GM23338 (cell line): ENCODE data around the gene CES2. TPM values are rescaled to one million over a fixed set of nuclear protein-coding genes. Genes with fewer than 3 reads are reported as not detected.

Experiments used
- ATAC-seq: fragments of 200-7000 bp; cut with Tn5 transposase; 3 replicates; pipeline ENCODE4 v1.9.1; 2020
- DNase-seq: peaks from one replicate; pipeline ENCODE4 v3.0.0-alpha.2; 2015; ENCODE audit warnings: low spot score
- H2AFZ ChIP-seq: fragments of 200-600 bp; sonication (generic); 2 replicates; pipeline ENCODE4 v1.8.0; 2016; ENCODE audit warnings: antibody characterized with exemption, mild to moderate bottlenecking, moderate library complexity
- H3F3A ChIP-seq: fragments of 200-600 bp; sonication (generic); replicated peaks from 2 replicates; pipeline ENCODE4 v1.8.0; 2017; ENCODE audit warnings: antibody characterized with exemption, mixed run types, low read depth
- H3K27ac ChIP-seq: fragments of 200-600 bp; sonication (generic); 2 replicates; pipeline ENCODE4 v1.6.1; 2016; ENCODE audit warnings: low read depth
- H3K27me3 ChIP-seq: fragments of 200-600 bp; sonication (generic); 2 replicates; pipeline ENCODE4 v1.8.0; 2016; ENCODE audit warnings: mild to moderate bottlenecking, mixed run types, moderate library complexity; ENCODE audit not compliant: insufficient read depth
- H3K36me3 ChIP-seq: fragments of 200-600 bp; sonication (generic); 2 replicates; pipeline ENCODE4 v1.8.0; 2016; ENCODE audit warnings: mild to moderate bottlenecking; ENCODE audit not compliant: insufficient read depth
- H3K4me1 ChIP-seq: fragments of 200-600 bp; sonication (generic); 2 replicates; pipeline ENCODE4 v1.8.0; 2016; ENCODE audit warnings: mild to moderate bottlenecking, moderate library complexity; ENCODE audit not compliant: insufficient read depth
- H3K4me2 ChIP-seq: fragments of 200-600 bp; sonication (generic); 2 replicates; pipeline ENCODE4 v1.7.1; 2017; ENCODE audit warnings: mixed run types
- H3K4me3 ChIP-seq: fragments of 200-600 bp; sonication (generic); 2 replicates; pipeline ENCODE4 v1.6.1; 2016; ENCODE audit warnings: mixed run types
- H3K79me2 ChIP-seq: fragments of 200-600 bp; sonication (generic); replicated peaks from 2 replicates; pipeline ENCODE4 v1.8.0; 2017; ENCODE audit warnings: mild to moderate bottlenecking; ENCODE audit not compliant: insufficient read depth
- H3K9me2 ChIP-seq: fragments of 200-600 bp; sonication (generic); 2 replicates; pipeline ENCODE4 v1.8.0; 2017; ENCODE audit not compliant: insufficient read depth
- H4K20me1 ChIP-seq: fragments of 200-600 bp; sonication (generic); replicated peaks from 2 replicates; pipeline ENCODE4 v1.8.0; 2017; ENCODE audit warnings: mild to moderate bottlenecking; ENCODE audit not compliant: insufficient read depth
- H3K27ac Mint-ChIP-seq: 2 replicates; pipeline ENCODE4 v1.8.0; 2020; ENCODE audit warnings: inconsistent platforms, mild to moderate bottlenecking, moderate library complexity, mixed read lengths
- H3K27me3 Mint-ChIP-seq: 3 replicates; pipeline ENCODE4 v1.8.0; 2022; ENCODE audit warnings: low read depth, mild to moderate bottlenecking, moderate library complexity, mixed read lengths, inconsistent platforms; ENCODE audit not compliant: insufficient read depth, poor library complexity
- H3K36me3 Mint-ChIP-seq: 3 replicates; pipeline ENCODE4 v1.8.0; 2021; ENCODE audit warnings: low read depth, mild to moderate bottlenecking, inconsistent platforms, moderate library complexity, mixed read lengths
- H3K4me1 Mint-ChIP-seq: 3 replicates; pipeline ENCODE4 v1.8.0; 2020; ENCODE audit warnings: mild to moderate bottlenecking, inconsistent platforms, mixed read lengths
- H3K4me3 Mint-ChIP-seq: 3 replicates; pipeline ENCODE4 v1.8.0; 2021; ENCODE audit warnings: moderate library complexity, mild to moderate bottlenecking, inconsistent platforms, mixed read lengths
- H3K9me3 Mint-ChIP-seq: 3 replicates; pipeline ENCODE4 v1.8.0; 2020; ENCODE audit warnings: moderate library complexity, mild to moderate bottlenecking, inconsistent platforms, mixed read lengths
- CREB1 ChIP-seq: fragments of 250-450 bp; sonication (Bioruptor Pico); IDR thresholded peaks from 2 replicates; pipeline ENCODE4 v1.5.0; 2020; ENCODE audit warnings: low read depth, mild to moderate bottlenecking, moderate library complexity
- EZH2 ChIP-seq: fragments of 200-600 bp; sonication (generic); IDR thresholded peaks from one replicate; pipeline ENCODE4 v1.8.0; 2017; ENCODE audit warnings: antibody characterized with exemption, mild to moderate bottlenecking, low read depth; ENCODE audit not compliant: unreplicated experiment
- EZH2phosphoT487 ChIP-seq: fragments of 200-600 bp; sonication (generic); IDR thresholded peaks from one replicate; pipeline ENCODE4 v1.8.1; 2018; ENCODE audit warnings: antibody characterized with exemption; ENCODE audit not compliant: unreplicated experiment
- JUNB ChIP-seq: IDR thresholded peaks from one replicate; pipeline ENCODE4 v1.6.1; 2016; ENCODE audit warnings: antibody characterized with exemption; ENCODE audit not compliant: unreplicated experiment
- POLR2AphosphoS5 ChIP-seq: IDR thresholded peaks from 2 replicates; pipeline ENCODE4 v1.6.1; 2016; ENCODE audit warnings: antibody characterized with exemption, low read depth
- STAT1 ChIP-seq: IDR thresholded peaks from one replicate; pipeline ENCODE4 v1.6.1; 2016; ENCODE audit warnings: antibody characterized with exemption; ENCODE audit not compliant: unreplicated experiment
- ZNF114 ChIP-seq: fragments of 250-450 bp; sonication (Bioruptor Pico); IDR thresholded peaks from 2 replicates; pipeline ENCODE4 v1.5.0; 2020; ENCODE audit warnings: mild to moderate bottlenecking, moderate library complexity
- ZNF331 ChIP-seq: fragments of 250-450 bp; sonication (Bioruptor Pico); IDR thresholded peaks from 2 replicates; pipeline ENCODE4 v1.5.0; 2020; ENCODE audit warnings: low read depth, mild to moderate bottlenecking, moderate library complexity
- polyA plus RNA-seq: library from polyadenylated mRNA; unstranded; fragments of >200 nt; fragmentation: Nextera tagmentation; extraction: Ambion mirVana; gene quantifications from 2 replicates; pipeline ENCODE4 v1.2.1, GENCODE V29; 2016
- total RNA-seq: library from RNA; depleted of rRNA; stranded (reverse); fragments of >200 nt; shearing (Covaris generic); gene quantifications from 2 replicates; pipeline ENCODE4 v1.2.3, GENCODE V29; 2014
- TF ChIP-seq, protein P1 (sequence below), 2 experiments: fragments of 200-600 bp in 1 of 2; sonication (generic) in 1 of 2; conservative IDR thresholded peaks; 2 replicates each; pipeline versions ENCODE4 v1.5.1 to v1.6.1; 2016 to 2017; ENCODE audit warnings: antibody characterized with exemption in 2 of 2, low read depth in 2 of 2, mild to moderate bottlenecking in 2 of 2, moderate library complexity in 1 of 2
- TF ChIP-seq, protein P2 (sequence below): fragments of 250-450 bp; sonication (Bioruptor Pico); IDR thresholded peaks from 2 replicates; pipeline ENCODE4 v1.5.0; 2020; ENCODE audit warnings: mild to moderate bottlenecking, moderate library complexity
- TF ChIP-seq, protein P3 (sequence below): IDR thresholded peaks from 2 replicates; pipeline ENCODE4 v1.6.1; 2016; ENCODE audit warnings: antibody characterized with exemption
- TF ChIP-seq, protein P4 (sequence below): IDR thresholded peaks from one replicate; pipeline ENCODE4 v1.6.1; 2018; ENCODE audit warnings: antibody characterized with exemption; ENCODE audit not compliant: unreplicated experiment

Gene CES2
- total and polyA plus RNA-seq, 2 experiments from 2014 or later, result 5.0 to 9.3 TPM

DNA sequence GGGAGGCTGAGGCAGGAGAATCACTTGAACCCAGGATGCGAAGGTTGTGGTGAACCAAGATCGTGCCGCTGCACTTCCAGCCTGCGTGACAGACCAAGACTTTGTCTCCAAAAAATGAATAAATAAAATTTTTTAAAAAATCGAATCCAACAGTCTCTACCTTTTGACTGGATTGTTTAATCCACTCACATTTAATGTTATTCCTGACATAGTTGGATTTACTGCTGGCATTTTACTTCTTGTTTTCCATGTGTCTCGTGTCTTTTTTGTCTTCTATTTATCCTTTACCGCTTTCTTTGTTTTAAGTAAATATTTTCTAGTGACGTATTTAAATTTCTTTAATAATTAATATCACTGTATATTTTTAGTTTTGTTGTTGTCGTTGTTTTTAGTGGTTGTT is 47.7 kb downstream of the CES2 start:
- H3K4me1 Mint-ChIP-seq, result no peaks in the 10 kb centered on the region
- H3K27ac ChIP-seq, result no peak overlapping the region
- no peak overlapping the region for H3K4me3 ChIP-seq
- no peaks in the 10 kb centered on the region for H3K9me3 Mint-ChIP-seq
- H3K36me3 Mint-ChIP-seq, result no peaks in the 10 kb centered on the region
- no peaks in the 10 kb centered on the region for H3F3A ChIP-seq
- peaks cover 2% of the 10 kb centered on the region for H3K27me3 Mint-ChIP-seq
- no peaks in the 10 kb centered on the region for H3K79me2 ChIP-seq
- H3K27ac Mint-ChIP-seq, result no peak overlapping the region
- ATAC-seq (no peak), DNase-seq (no peak)
- no peaks in the 10 kb centered on the region for H3K36me3 ChIP-seq
- no peaks in the 10 kb centered on the region for H3K4me1 ChIP-seq
- TF ChIP-seq, protein P1, sequence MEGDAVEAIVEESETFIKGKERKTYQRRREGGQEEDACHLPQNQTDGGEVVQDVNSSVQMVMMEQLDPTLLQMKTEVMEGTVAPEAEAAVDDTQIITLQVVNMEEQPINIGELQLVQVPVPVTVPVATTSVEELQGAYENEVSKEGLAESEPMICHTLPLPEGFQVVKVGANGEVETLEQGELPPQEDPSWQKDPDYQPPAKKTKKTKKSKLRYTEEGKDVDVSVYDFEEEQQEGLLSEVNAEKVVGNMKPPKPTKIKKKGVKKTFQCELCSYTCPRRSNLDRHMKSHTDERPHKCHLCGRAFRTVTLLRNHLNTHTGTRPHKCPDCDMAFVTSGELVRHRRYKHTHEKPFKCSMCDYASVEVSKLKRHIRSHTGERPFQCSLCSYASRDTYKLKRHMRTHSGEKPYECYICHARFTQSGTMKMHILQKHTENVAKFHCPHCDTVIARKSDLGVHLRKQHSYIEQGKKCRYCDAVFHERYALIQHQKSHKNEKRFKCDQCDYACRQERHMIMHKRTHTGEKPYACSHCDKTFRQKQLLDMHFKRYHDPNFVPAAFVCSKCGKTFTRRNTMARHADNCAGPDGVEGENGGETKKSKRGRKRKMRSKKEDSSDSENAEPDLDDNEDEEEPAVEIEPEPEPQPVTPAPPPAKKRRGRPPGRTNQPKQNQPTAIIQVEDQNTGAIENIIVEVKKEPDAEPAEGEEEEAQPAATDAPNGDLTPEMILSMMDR (conservative IDR thresholded peaks at IDR 0.05; ENCODE audit: low read depth in 2 of 2), result no peak
- TF ChIP-seq STAT1, result no peak
- TF ChIP-seq, protein P2, sequence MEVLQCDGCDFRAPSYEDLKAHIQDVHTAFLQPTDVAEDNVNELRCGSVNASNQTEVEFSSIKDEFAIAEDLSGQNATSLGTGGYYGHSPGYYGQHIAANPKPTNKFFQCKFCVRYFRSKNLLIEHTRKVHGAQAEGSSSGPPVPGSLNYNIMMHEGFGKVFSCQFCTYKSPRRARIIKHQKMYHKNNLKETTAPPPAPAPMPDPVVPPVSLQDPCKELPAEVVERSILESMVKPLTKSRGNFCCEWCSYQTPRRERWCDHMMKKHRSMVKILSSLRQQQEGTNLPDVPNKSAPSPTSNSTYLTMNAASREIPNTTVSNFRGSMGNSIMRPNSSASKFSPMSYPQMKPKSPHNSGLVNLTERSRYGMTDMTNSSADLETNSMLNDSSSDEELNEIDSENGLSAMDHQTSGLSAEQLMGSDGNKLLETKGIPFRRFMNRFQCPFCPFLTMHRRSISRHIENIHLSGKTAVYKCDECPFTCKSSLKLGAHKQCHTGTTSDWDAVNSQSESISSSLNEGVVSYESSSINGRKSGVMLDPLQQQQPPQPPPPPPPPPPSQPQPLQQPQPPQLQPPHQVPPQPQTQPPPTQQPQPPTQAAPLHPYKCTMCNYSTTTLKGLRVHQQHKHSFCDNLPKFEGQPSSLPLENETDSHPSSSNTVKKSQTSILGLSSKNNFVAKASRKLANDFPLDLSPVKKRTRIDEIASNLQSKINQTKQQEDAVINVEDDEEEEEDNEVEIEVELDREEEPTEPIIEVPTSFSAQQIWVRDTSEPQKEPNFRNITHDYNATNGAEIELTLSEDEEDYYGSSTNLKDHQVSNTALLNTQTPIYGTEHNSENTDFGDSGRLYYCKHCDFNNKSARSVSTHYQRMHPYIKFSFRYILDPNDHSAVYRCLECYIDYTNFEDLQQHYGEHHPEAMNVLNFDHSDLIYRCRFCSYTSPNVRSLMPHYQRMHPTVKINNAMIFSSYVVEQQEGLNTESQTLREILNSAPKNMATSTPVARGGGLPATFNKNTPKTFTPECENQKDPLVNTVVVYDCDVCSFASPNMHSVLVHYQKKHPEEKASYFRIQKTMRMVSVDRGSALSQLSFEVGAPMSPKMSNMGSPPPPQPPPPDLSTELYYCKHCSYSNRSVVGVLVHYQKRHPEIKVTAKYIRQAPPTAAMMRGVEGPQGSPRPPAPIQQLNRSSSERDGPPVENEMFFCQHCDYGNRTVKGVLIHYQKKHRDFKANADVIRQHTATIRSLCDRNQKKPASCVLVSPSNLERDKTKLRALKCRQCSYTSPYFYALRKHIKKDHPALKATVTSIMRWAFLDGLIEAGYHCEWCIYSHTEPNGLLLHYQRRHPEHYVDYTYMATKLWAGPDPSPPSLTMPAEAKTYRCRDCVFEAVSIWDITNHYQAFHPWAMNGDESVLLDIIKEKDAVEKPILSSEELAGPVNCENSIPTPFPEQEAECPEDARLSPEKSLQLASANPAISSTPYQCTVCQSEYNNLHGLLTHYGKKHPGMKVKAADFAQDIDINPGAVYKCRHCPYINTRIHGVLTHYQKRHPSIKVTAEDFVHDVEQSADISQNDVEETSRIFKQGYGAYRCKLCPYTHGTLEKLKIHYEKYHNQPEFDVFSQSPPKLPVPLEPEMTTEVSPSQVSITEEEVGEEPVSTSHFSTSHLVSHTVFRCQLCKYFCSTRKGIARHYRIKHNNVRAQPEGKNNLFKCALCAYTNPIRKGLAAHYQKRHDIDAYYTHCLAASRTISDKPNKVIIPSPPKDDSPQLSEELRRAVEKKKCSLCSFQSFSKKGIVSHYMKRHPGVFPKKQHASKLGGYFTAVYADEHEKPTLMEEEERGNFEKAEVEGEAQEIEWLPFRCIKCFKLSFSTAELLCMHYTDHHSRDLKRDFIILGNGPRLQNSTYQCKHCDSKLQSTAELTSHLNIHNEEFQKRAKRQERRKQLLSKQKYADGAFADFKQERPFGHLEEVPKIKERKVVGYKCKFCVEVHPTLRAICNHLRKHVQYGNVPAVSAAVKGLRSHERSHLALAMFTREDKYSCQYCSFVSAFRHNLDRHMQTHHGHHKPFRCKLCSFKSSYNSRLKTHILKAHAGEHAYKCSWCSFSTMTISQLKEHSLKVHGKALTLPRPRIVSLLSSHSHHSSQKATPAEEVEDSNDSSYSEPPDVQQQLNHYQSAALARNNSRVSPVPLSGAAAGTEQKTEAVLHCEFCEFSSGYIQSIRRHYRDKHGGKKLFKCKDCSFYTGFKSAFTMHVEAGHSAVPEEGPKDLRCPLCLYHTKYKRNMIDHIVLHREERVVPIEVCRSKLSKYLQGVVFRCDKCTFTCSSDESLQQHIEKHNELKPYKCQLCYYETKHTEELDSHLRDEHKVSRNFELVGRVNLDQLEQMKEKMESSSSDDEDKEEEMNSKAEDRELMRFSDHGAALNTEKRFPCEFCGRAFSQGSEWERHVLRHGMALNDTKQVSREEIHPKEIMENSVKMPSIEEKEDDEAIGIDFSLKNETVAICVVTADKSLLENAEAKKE (CRISPR knock-in tag), result no peak
- no peak for TF ChIP-seq POLR2AphosphoS5
- no peak for TF ChIP-seq EZH2
- no peak for TF ChIP-seq EZH2phosphoT487
- TF ChIP-seq ZNF114 (CRISPR knock-in tag), result no peak
- TF ChIP-seq, protein P3, sequence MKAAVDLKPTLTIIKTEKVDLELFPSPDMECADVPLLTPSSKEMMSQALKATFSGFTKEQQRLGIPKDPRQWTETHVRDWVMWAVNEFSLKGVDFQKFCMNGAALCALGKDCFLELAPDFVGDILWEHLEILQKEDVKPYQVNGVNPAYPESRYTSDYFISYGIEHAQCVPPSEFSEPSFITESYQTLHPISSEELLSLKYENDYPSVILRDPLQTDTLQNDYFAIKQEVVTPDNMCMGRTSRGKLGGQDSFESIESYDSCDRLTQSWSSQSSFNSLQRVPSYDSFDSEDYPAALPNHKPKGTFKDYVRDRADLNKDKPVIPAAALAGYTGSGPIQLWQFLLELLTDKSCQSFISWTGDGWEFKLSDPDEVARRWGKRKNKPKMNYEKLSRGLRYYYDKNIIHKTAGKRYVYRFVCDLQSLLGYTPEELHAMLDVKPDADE, result no peak
- no peak for TF ChIP-seq CREB1 (CRISPR knock-in tag)
- TF ChIP-seq JUNB, result no peak
- TF ChIP-seq, protein P4, sequence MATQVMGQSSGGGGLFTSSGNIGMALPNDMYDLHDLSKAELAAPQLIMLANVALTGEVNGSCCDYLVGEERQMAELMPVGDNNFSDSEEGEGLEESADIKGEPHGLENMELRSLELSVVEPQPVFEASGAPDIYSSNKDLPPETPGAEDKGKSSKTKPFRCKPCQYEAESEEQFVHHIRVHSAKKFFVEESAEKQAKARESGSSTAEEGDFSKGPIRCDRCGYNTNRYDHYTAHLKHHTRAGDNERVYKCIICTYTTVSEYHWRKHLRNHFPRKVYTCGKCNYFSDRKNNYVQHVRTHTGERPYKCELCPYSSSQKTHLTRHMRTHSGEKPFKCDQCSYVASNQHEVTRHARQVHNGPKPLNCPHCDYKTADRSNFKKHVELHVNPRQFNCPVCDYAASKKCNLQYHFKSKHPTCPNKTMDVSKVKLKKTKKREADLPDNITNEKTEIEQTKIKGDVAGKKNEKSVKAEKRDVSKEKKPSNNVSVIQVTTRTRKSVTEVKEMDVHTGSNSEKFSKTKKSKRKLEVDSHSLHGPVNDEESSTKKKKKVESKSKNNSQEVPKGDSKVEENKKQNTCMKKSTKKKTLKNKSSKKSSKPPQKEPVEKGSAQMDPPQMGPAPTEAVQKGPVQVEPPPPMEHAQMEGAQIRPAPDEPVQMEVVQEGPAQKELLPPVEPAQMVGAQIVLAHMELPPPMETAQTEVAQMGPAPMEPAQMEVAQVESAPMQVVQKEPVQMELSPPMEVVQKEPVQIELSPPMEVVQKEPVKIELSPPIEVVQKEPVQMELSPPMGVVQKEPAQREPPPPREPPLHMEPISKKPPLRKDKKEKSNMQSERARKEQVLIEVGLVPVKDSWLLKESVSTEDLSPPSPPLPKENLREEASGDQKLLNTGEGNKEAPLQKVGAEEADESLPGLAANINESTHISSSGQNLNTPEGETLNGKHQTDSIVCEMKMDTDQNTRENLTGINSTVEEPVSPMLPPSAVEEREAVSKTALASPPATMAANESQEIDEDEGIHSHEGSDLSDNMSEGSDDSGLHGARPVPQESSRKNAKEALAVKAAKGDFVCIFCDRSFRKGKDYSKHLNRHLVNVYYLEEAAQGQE, result no peak
- no peak for TF ChIP-seq ZNF331
- H2AFZ ChIP-seq, result no peak overlapping the region
- no peaks in the 10 kb centered on the region for H3K9me2 ChIP-seq
- no peaks in the 10 kb centered on the region for H3K27me3 ChIP-seq
- no peak overlapping the region for H3K4me2 ChIP-seq
- no peak overlapping the region for H3K4me3 Mint-ChIP-seq
- H4K20me1 ChIP-seq, result no peaks in the 10 kb centered on the region
